Neural progenitor cell (in vitro differentiated cells): Measurements from ENCODE around the gene PIP5KL1. TPM values are rescaled to one million over a fixed set of nuclear protein-coding genes. Genes with fewer than 3 reads are reported as not detected.

Experiments
- DNase-seq: peaks from one replicate; pipeline ENCODE4 v3.0.0-alpha.2; 2016; ENCODE audit warnings: low spot score
- H2AFZ ChIP-seq: fragments of 200-600 bp; sonication (generic); replicated peaks from 2 replicates; pipeline ENCODE4 v1.6.1; 2016; ENCODE audit warnings: antibody characterized with exemption
- H3F3A ChIP-seq: fragments of 200-600 bp; sonication (generic); 2 replicates; pipeline ENCODE4 v1.6.1; 2016; ENCODE audit warnings: antibody characterized with exemption, low read depth
- H3K27ac ChIP-seq: fragments of 200-600 bp; sonication (generic); 2 replicates; pipeline ENCODE4 v1.5.1; 2016; ENCODE audit warnings: mild to moderate bottlenecking
- H3K27me3 ChIP-seq: fragments of 200-600 bp; sonication (generic); 2 replicates; pipeline ENCODE4 v1.6.1; 2016; ENCODE audit warnings: mild to moderate bottlenecking, moderate library complexity
- H3K36me3 ChIP-seq: fragments of 200-600 bp; sonication (generic); 2 replicates; pipeline ENCODE4 v1.5.1; 2016
- H3K4me1 ChIP-seq: fragments of 200-600 bp; sonication (generic); 2 replicates; pipeline ENCODE4 v1.6.1; 2016; ENCODE audit warnings: mixed run types
- H3K4me2 ChIP-seq: fragments of 200-600 bp; sonication (generic); 2 replicates; pipeline ENCODE4 v1.6.1; 2016
- H3K4me3 ChIP-seq: fragments of 200-600 bp; sonication (generic); 2 replicates; pipeline ENCODE4 v1.5.1; 2016
- H3K79me2 ChIP-seq: fragments of 200-600 bp; sonication (generic); 2 replicates; pipeline ENCODE4 v1.6.1; 2016; ENCODE audit warnings: low read depth
- H3K9ac ChIP-seq: fragments of 200-600 bp; sonication (generic); 2 replicates; pipeline ENCODE4 v1.6.1; 2016
- H3K9me3 ChIP-seq: fragments of 200-600 bp; sonication (generic); 2 replicates; pipeline ENCODE4 v1.5.1; 2016; ENCODE audit warnings: low read depth
- H4K20me1 ChIP-seq: fragments of 200-600 bp; sonication (generic); 2 replicates; pipeline ENCODE4 v1.6.1; 2016; ENCODE audit warnings: low read depth
- H3K27ac Mint-ChIP-seq: 3 replicates; pipeline ENCODE4 v1.8.0; 2021; ENCODE audit warnings: mixed read lengths
- H3K27me3 Mint-ChIP-seq: 2 replicates; pipeline ENCODE4 v1.8.0; 2022; ENCODE audit warnings: low read depth, mild to moderate bottlenecking, inconsistent platforms, moderate library complexity, mixed read lengths; ENCODE audit not compliant: insufficient read depth
- H3K36me3 Mint-ChIP-seq: 3 replicates; pipeline ENCODE4 v1.8.0; 2021; ENCODE audit warnings: mixed read lengths
- H3K4me1 Mint-ChIP-seq: 3 replicates; pipeline ENCODE4 v1.8.0; 2021; ENCODE audit warnings: mixed read lengths
- H3K4me3 Mint-ChIP-seq: 3 replicates; pipeline ENCODE4 v1.8.0; 2021; ENCODE audit warnings: mild to moderate bottlenecking, moderate library complexity, mixed read lengths
- H3K9me3 Mint-ChIP-seq: 3 replicates; pipeline ENCODE4 v1.8.0; 2020; ENCODE audit warnings: mixed read lengths
- CTCF ChIP-seq: fragments of 200-600 bp; sonication (generic); IDR thresholded peaks from 2 replicates; pipeline ENCODE4 v1.5.1; 2017; ENCODE audit warnings: antibody characterized with exemption, mild to moderate bottlenecking
- EZH2 ChIP-seq: fragments of 200-600 bp; sonication (generic); IDR thresholded peaks from 2 replicates; pipeline ENCODE4 v1.6.1; 2017; ENCODE audit warnings: antibody characterized with exemption, mild to moderate bottlenecking, moderate library complexity
- EZH2phosphoT487 ChIP-seq: fragments of 200-600 bp; sonication (generic); IDR thresholded peaks from 2 replicates; pipeline ENCODE4 v1.6.1; 2017; ENCODE audit warnings: antibody characterized with exemption
- total RNA-seq: library from RNA; depleted of rRNA; stranded (reverse); fragments of >200 nt; gene quantifications from 2 replicates; pipeline ENCODE4 v1.2.3, GENCODE V29; 2015; ENCODE audit warnings: low replicate concordance

The PIP5KL1 gene
- total RNA-seq, 1 donor from 2014 or later: 1.4 TPM

- H3K9ac ChIP-seq: no peak overlapping the region
- DNase-seq: no peak
Observed at GRCh38 chr9:127963359-127964064, 32.9 kb upstream of the PIP5KL1 start.

GRCh38 chr9:127963041-127963358 lies 32.4 kb upstream of the PIP5KL1 start:
- H2AFZ ChIP-seq: no peak overlapping the region
- H3K9me3 ChIP-seq: no peaks in the 10 kb centered on the region
- no peak overlapping the region for H3K4me2 ChIP-seq
- peaks cover 16% of the 10 kb centered on the region for H3F3A ChIP-seq
- Mint-ChIP-seq H3K36me3 (peaks cover 6% of the 10 kb centered on the region), H3K27ac (no peak overlapping the region), H3K4me3 (no peak overlapping the region), H3K27me3 (peaks cover 2% of the 10 kb centered on the region), H3K4me1 (peaks cover 40% of the 10 kb centered on the region), H3K9me3 (peaks cover 3% of the 10 kb centered on the region)
- peaks cover 16% of the 10 kb centered on the region for H3K4me1 ChIP-seq
- H3K27me3 ChIP-seq: no peaks in the 10 kb centered on the region
- peaks cover 98% of the 10 kb centered on the region for H3K79me2 ChIP-seq
- no peak overlapping the region for H3K4me3 ChIP-seq
- TF ChIP-seq EZH2phosphoT487 (no peak), CTCF (no peak), EZH2 (no peak)
- no peak overlapping the region for H3K9ac ChIP-seq
- H3K27ac ChIP-seq: no peak overlapping the region
- peaks cover 99% of the 10 kb centered on the region for H4K20me1 ChIP-seq
- H3K36me3 ChIP-seq: no peaks in the 10 kb centered on the region
- DNase-seq: no peak

More at GRCh38 chr9:127963359-127964064, 32.9 kb upstream of the PIP5KL1 start:
- peaks cover 44% of the 10 kb centered on the region for H3K4me1 Mint-ChIP-seq
- H3K9me3 ChIP-seq: no peaks in the 10 kb centered on the region
- H3F3A ChIP-seq: peaks cover 16% of the 10 kb centered on the region
- H3K4me2 ChIP-seq: no peak overlapping the region
- peak overlapping the region; percentile 74 for H3K27ac Mint-ChIP-seq
- H2AFZ ChIP-seq: no peak overlapping the region
- peaks cover 16% of the 10 kb centered on the region for H3K4me1 ChIP-seq
- TF ChIP-seq CTCF (no peak), EZH2 (no peak), EZH2phosphoT487 (no peak)
- peaks cover 99% of the 10 kb centered on the region for H4K20me1 ChIP-seq
- peaks cover 2% of the 10 kb centered on the region for H3K27me3 Mint-ChIP-seq
- H3K36me3 Mint-ChIP-seq: peaks cover 5% of the 10 kb centered on the region
- H3K27ac ChIP-seq: no peak overlapping the region
- H3K4me3 Mint-ChIP-seq: no peak overlapping the region
- peaks cover 2% of the 10 kb centered on the region for H3K9me3 Mint-ChIP-seq
- peaks cover 98% of the 10 kb centered on the region for H3K79me2 ChIP-seq
- no peak overlapping the region for H3K4me3 ChIP-seq
- H3K27me3 ChIP-seq: no peaks in the 10 kb centered on the region
- H3K36me3 ChIP-seq: no peaks in the 10 kb centered on the region

GRCh38 chr9:127962278-127962677 lies 31.7 kb upstream of the PIP5KL1 start:
- H3K9me3 ChIP-seq: no peaks in the 10 kb centered on the region
- Mint-ChIP-seq H3K4me3 (no peak overlapping the region), H3K36me3 (peaks cover 9% of the 10 kb centered on the region), H3K9me3 (peaks cover 5% of the 10 kb centered on the region), H3K27me3 (peaks cover 2% of the 10 kb centered on the region), H3K27ac (peak overlapping the region; percentile 42), H3K4me1 (peaks cover 40% of the 10 kb centered on the region)
- H3F3A ChIP-seq: peaks cover 16% of the 10 kb centered on the region
- no peak for DNase-seq
- no peak overlapping the region for H3K4me3 ChIP-seq
- peaks cover 98% of the 10 kb centered on the region for H3K79me2 ChIP-seq
- no peak overlapping the region for H2AFZ ChIP-seq
- peaks cover 16% of the 10 kb centered on the region for H3K4me1 ChIP-seq
- no peaks in the 10 kb centered on the region for H3K27me3 ChIP-seq
- H3K36me3 ChIP-seq: no peaks in the 10 kb centered on the region
- no peak overlapping the region for H3K27ac ChIP-seq
- no peak overlapping the region for H3K4me2 ChIP-seq
- H4K20me1 ChIP-seq: peaks cover 99% of the 10 kb centered on the region
- TF ChIP-seq EZH2phosphoT487 (no peak), CTCF (no peak)
- no peak overlapping the region for H3K9ac ChIP-seq
